Measurements from ENCODE around the gene FUS. TPM values are rescaled to one million over a fixed set of nuclear protein-coding genes. Genes with fewer than 3 reads are reported as not detected.
"Not testable (repeated sequence)": the region's sequence is repeated elsewhere in the genome, so short reads cannot be mapped to it uniquely, and the experiment has no call there.

Gene FUS
- total RNA-seq, 1 donor from 2014 or later, result 309 TPM

GRCh38 chr16:31136287-31136662 is 43.7 kb upstream of the FUS start:
- Histone ChIP-seq H3K4me1 (ENCODE audit: insufficient read depth, low read length) (peaks cover 25% of the 10 kb centered on the region), H3K27me3 (ENCODE audit: insufficient read depth, low read length) (no peaks in the 10 kb centered on the region), H3K4me3 (ENCODE audit: insufficient read depth, low read depth, low read length) (no peak overlapping the region), H2AFZ (ENCODE audit: low read depth, low read length) (no peak overlapping the region), H3K79me2 (ENCODE audit: insufficient read depth, low read length) (no peaks in the 10 kb centered on the region), H3K4me2 (ENCODE audit: low read length) (no peak overlapping the region), H3K9ac (ENCODE audit: low read length) (no peak overlapping the region), H3K9me3 (ENCODE audit: insufficient read depth, low read depth, low read length) (no peaks in the 10 kb centered on the region), H4K20me1 (ENCODE audit: insufficient read depth, low read length) (no peaks in the 10 kb centered on the region), H3K36me3 (ENCODE audit: insufficient read depth, low read length) (no peaks in the 10 kb centered on the region), H3K27ac (ENCODE audit: low read depth, low read length) (no peak overlapping the region)
- Mint-ChIP-seq H3K27ac (ENCODE audit: unreplicated experiment) (no peak overlapping the region), H3K4me1 (ENCODE audit: low read depth, unreplicated experiment) (peaks cover 9% of the 10 kb centered on the region), H3K4me3 (ENCODE audit: unreplicated experiment) (no peak overlapping the region), H3K9me3 (ENCODE audit: unreplicated experiment) (peaks cover 2% of the 10 kb centered on the region), H3K36me3 (ENCODE audit: low read depth, unreplicated experiment) (peaks cover 3% of the 10 kb centered on the region), H3K27me3 (ENCODE audit: low read depth, unreplicated experiment) (peaks cover 6% of the 10 kb centered on the region)
- no peak for DNase-seq (ENCODE audit: low read depth)
- no peak for FAIRE-seq
- TF ChIP-seq CTCF (IDR thresholded peaks at IDR 0.05; ENCODE audit: insufficient read depth, low read depth, low read length), result no peak
- no peak for TF ChIP-seq EZH2 (IDR thresholded peaks at IDR 0.05; ENCODE audit: insufficient read depth, low read length)

GRCh38 chr16:31136822-31137499 is 43.0 kb upstream of the FUS start:
- peaks cover 13% of the 10 kb centered on the region for H3K4me1 Mint-ChIP-seq (ENCODE audit: low read depth, unreplicated experiment)
- H3K36me3 Mint-ChIP-seq (ENCODE audit: low read depth, unreplicated experiment), result not testable (repeated sequence)

GRCh38 chr16:31138621-31139578 is 41.0 kb upstream of the FUS start:
- peak overlapping the region; percentile 32 for H3K4me2 ChIP-seq (ENCODE audit: low read length)

More at GRCh38 chr16:31136822-31137499, 43.0 kb upstream of the FUS start:
- not testable (repeated sequence) for H4K20me1 ChIP-seq (ENCODE audit: insufficient read depth, low read length); H3K9me3 ChIP-seq (ENCODE audit: insufficient read depth, low read depth, low read length); H3K79me2 ChIP-seq (ENCODE audit: insufficient read depth, low read length); H3K4me3 ChIP-seq (ENCODE audit: insufficient read depth, low read depth, low read length); H3K4me3 Mint-ChIP-seq (ENCODE audit: unreplicated experiment); H3K9me3 Mint-ChIP-seq (ENCODE audit: unreplicated experiment); H3K27me3 ChIP-seq (ENCODE audit: insufficient read depth, low read length); H3K36me3 ChIP-seq (ENCODE audit: insufficient read depth, low read length); DNase-seq (ENCODE audit: low read depth); H3K27ac ChIP-seq (ENCODE audit: low read depth, low read length); H2AFZ ChIP-seq (ENCODE audit: low read depth, low read length); H3K9ac ChIP-seq (ENCODE audit: low read length); FAIRE-seq; H3K27ac Mint-ChIP-seq (ENCODE audit: unreplicated experiment); H3K4me2 ChIP-seq (ENCODE audit: low read length); H3K27me3 Mint-ChIP-seq (ENCODE audit: low read depth, unreplicated experiment)
- H3K4me1 ChIP-seq (ENCODE audit: insufficient read depth, low read length), result peaks cover 31% of the 10 kb centered on the region

GRCh38 chr16:31141071-31141469 is 38.9 kb upstream of the FUS start:
- not testable (repeated sequence) for H3K36me3 Mint-ChIP-seq (ENCODE audit: low read depth, unreplicated experiment); H3K27me3 Mint-ChIP-seq (ENCODE audit: low read depth, unreplicated experiment); H3K4me3 ChIP-seq (ENCODE audit: insufficient read depth, low read depth, low read length); H3K36me3 ChIP-seq (ENCODE audit: insufficient read depth, low read length); H3K9me3 ChIP-seq (ENCODE audit: insufficient read depth, low read depth, low read length); FAIRE-seq; H3K9me3 Mint-ChIP-seq (ENCODE audit: unreplicated experiment); H4K20me1 ChIP-seq (ENCODE audit: insufficient read depth, low read length); H3K27ac Mint-ChIP-seq (ENCODE audit: unreplicated experiment); H3K27ac ChIP-seq (ENCODE audit: low read depth, low read length); H3K4me3 Mint-ChIP-seq (ENCODE audit: unreplicated experiment); H3K4me2 ChIP-seq (ENCODE audit: low read length); H3K9ac ChIP-seq (ENCODE audit: low read length); DNase-seq (ENCODE audit: low read depth); H3K27me3 ChIP-seq (ENCODE audit: insufficient read depth, low read length); H3K79me2 ChIP-seq (ENCODE audit: insufficient read depth, low read length); H3K4me1 Mint-ChIP-seq (ENCODE audit: low read depth, unreplicated experiment); H2AFZ ChIP-seq (ENCODE audit: low read depth, low read length)
- peaks cover 24% of the 10 kb centered on the region for H3K4me1 ChIP-seq (ENCODE audit: insufficient read depth, low read length)

More at GRCh38 chr16:31138621-31139578, 41.0 kb upstream of the FUS start:
- Histone ChIP-seq H3K4me3 (ENCODE audit: insufficient read depth, low read depth, low read length) (no peak overlapping the region), H3K27me3 (ENCODE audit: insufficient read depth, low read length) (no peaks in the 10 kb centered on the region), H3K36me3 (ENCODE audit: insufficient read depth, low read length) (no peaks in the 10 kb centered on the region), H4K20me1 (ENCODE audit: insufficient read depth, low read length) (no peaks in the 10 kb centered on the region), H2AFZ (ENCODE audit: low read depth, low read length) (peak overlapping the region; percentile 37), H3K79me2 (ENCODE audit: insufficient read depth, low read length) (no peaks in the 10 kb centered on the region), H3K9ac (ENCODE audit: low read length) (no peak overlapping the region), H3K9me3 (ENCODE audit: insufficient read depth, low read depth, low read length) (no peaks in the 10 kb centered on the region), H3K4me1 (ENCODE audit: insufficient read depth, low read length) (peaks cover 36% of the 10 kb centered on the region), H3K27ac (ENCODE audit: low read depth, low read length) (no peak overlapping the region)
- no peaks in the 10 kb centered on the region for H3K36me3 Mint-ChIP-seq (ENCODE audit: low read depth, unreplicated experiment)
- peak overlapping the region; percentile 16 for H3K4me3 Mint-ChIP-seq (ENCODE audit: unreplicated experiment)
- no peak for TF ChIP-seq EZH2 (IDR thresholded peaks at IDR 0.05; ENCODE audit: insufficient read depth, low read length)
- H3K27ac Mint-ChIP-seq (ENCODE audit: unreplicated experiment), result no peak overlapping the region
- DNase-seq (ENCODE audit: low read depth) (peak; percentile 65), FAIRE-seq (no peak)
- peaks cover 6% of the 10 kb centered on the region for H3K27me3 Mint-ChIP-seq (ENCODE audit: low read depth, unreplicated experiment)
- peaks cover 1% of the 10 kb centered on the region for H3K9me3 Mint-ChIP-seq (ENCODE audit: unreplicated experiment)
- peaks cover 14% of the 10 kb centered on the region for H3K4me1 Mint-ChIP-seq (ENCODE audit: low read depth, unreplicated experiment)

All from astrocyte (in vitro differentiated cells and primary cell).